NCI-H82 treated with DMSO at 0.1 percent for 48 hours (cell line): ENCODE data around the gene CASP8AP2.
"Not testable (repeated sequence)": the region's sequence is repeated elsewhere in the genome, so short reads cannot be mapped to it uniquely, and the experiment has no call there.

Source experiments
- DNase-seq: peaks from one replicate; lab custom pipeline; 2025; ENCODE audit not compliant: unreplicated experiment; lab: John Stamatoyannopoulos, UW

Gene CASP8AP2

GRCh38 chr6:89819336-89820130 is 10.1 kb upstream of the CASP8AP2 start, which contains the start of gene MDN1:
Gene MDN1, minus strand, starts transcription at chr6:89819794. Its CDS starts 187 bp downstream, at chr6:89819607.
- DNase-seq: peak; percentile 68

DNA sequence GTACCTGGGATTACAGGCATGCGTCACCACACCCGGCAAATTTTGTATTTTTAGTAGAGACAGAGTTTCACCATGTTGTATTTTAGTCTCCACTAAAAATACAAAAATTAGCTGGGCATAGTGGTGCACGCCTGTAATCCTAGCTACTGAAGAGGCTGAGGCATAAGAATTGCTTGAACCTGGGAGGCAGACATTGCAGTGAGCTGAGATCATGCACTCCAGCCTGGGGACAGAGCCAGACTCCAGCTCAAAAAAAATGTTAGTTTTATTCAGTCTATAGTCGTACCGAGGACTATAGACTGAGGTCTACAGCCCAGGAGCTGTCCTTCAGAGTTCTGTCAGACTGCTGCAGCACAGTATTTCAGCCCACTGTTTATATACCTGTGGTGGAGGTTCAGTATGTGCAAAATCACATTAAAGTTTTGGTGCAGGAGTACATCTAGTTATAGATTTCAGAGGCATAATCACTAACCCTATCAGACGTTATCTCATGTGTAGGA is 3.6 kb upstream of the CASP8AP2 start:
- DNase-seq: no peak

DNA sequence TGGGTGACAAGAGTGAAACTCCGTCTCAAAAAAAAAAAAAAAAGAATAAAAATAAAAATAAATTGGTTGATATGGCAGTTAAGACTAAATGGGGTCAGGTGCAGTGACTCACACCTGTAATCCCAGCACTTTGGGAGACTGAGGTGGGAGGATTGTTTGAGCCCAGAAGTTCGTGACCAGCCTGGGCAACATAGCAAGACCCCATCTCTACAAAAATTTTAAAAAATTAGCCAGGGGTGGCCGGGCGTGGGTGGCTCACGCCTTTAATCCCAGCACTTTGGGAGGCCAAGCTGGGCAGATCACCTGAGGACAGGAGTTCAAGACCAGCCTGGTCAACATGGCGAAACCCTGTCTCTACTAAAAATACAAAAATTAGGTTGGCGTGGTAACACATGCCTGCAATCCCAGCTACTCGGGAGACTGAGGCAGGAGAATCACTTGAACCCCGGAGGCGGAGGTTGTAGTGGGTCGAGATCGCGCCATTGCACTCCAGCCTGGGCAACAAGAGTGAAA is 1.1 kb upstream of the CASP8AP2 start:
- not testable (repeated sequence) for DNase-seq

GRCh38 chr6:89828988-89829471 is 650 bp upstream of the CASP8AP2 start:
- peak; percentile 73 for DNase-seq

- DNase-seq: peak; percentile 5
Observed at GRCh38 chr6:89830170-89830809, 610 bp downstream of the CASP8AP2 start.

GRCh38 chr6:89834884-89835792 is 5.5 kb downstream of the CASP8AP2 start:
- no peak for DNase-seq

DNA sequence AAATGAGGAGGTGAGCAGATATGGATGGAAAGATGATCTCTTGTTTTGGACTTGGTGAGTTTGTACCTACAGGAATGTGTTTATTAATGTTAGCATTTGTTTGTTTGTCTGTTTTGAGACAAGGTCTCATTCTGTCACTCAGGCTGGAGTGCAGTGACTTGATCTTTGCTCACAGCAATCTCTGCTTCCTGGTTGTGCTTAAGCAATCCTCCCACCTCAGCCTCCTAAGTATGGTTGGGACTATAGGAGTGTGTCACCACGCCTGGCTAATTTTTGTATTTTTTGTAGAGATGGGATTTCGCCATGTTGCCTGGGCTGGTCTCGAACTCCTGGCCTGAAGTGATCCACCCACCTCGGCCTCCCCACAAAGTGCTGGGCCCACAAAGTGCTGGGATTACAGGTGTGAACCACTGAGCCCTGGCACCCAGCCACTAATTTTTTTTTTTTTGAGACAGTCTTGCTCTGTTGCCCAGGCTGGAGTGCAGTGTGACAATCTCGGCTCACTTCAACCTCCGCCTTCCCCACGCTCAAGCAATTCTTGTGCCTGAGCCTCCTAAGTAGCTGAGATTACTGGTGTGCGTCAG is 7.1 kb downstream of the CASP8AP2 start:
- no peak for DNase-seq

GRCh38 chr6:89840538-89840937 is 10.9 kb downstream of the CASP8AP2 start:
- DNase-seq: no peak

- no peak for DNase-seq
Observed at GRCh38 chr6:89842228-89842627, 12.5 kb downstream of the CASP8AP2 start.

GRCh38 chr6:89843070-89843469 is 13.4 kb downstream of the CASP8AP2 start:
- DNase-seq: no peak

DNA sequence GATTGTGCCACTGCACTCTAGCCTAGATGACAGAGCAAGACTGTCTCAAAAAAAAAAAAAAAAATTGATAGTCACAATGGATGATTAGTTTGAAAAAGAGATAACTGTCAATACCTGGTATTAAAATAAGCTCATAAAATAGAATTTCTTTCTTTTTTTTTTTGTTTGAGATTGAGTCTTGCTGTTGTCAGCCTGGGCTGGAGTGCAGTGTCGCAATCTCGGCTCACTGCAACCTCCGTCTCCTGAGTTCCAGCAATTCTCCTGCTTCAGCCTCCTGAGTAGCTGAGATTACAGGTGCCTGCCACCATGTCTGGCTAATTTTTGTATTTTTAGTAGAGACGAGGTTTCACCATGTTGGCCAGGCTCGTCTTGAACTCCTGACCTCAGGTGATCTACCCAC is 17.8 kb downstream of the CASP8AP2 start:
- DNase-seq: not testable (repeated sequence)

- no peak for DNase-seq
Observed at GRCh38 chr6:89853068-89853467, 23.4 kb downstream of the CASP8AP2 start.

- no peak for DNase-seq
Observed at GRCh38 chr6:89858041-89858440, 28.4 kb downstream of the CASP8AP2 start.

- no peak for DNase-seq
Observed at GRCh38 chr6:89859744-89860143, 30.1 kb downstream of the CASP8AP2 start.

- no peak for DNase-seq
Observed at GRCh38 chr6:89862273-89862672, 32.6 kb downstream of the CASP8AP2 start.

DNA sequence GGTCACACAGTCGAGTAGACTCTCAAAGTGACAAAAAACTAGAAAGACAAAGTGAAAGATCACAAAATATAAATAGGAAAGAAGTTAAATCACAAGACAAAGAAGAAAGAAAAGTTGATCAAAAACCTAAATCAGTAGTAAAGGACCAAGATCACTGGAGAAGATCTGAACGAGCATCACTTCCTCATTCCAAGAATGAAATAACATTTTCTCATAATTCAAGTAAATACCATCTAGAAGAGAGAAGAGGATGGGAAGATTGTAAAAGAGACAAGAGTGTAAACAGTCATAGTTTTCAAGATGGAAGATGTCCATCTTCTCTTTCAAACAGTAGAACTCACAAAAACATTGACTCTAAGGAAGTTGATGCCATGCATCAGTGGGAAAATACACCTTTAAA is 33.0 kb downstream of the CASP8AP2 start:
- no peak for DNase-seq

GRCh38 chr6:89866024-89866678 is 36.5 kb downstream of the CASP8AP2 start:
- no peak for DNase-seq

DNA sequence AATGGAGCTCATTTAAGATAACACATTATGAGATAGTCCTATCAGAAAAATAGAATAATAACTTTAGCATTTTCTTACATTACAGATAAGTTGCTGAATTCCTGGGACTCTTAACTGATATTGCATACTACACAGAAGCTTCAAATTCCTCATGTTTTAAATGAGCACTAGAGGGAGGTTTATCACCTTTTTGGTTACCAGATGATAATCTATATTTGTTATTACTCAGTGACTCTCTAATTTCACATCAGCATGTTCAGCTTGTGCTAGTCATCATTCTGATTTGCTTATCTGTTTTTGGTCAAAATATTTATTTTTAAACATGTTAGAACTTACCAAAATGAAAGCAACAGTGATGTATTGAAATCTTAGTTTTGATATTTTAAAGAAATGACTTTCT is 44.0 kb downstream of the CASP8AP2 start:
- no peak for DNase-seq

DNA sequence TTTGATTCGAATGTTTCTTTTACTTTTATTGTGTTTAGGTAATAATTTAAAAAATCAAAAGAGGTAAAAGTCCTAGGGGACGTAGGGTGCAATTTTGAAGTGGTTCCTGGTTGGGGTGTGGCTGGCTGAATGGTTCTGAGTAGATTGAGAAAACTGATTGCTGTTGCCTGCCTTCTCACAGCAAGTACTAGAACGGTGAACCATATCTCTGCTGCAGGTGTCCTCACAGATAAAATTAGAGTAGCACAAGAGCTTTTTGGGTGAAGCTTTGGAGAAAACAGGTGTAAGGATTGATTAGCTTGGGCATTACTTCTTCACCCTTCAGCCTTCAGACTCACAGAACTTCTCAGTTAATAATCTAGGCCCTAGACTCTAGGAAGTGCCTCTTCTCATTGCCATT is 44.8 kb downstream of the CASP8AP2 start:
- DNase-seq: no peak
